Measurements from ENCODE around the gene DTX1.

DTX1 gene

GRCh38 chr12:113142173-113142885 lies 85.8 kb downstream of the DTX1 start:
- DNase-seq, result no peak

GRCh38 chr12:113142886-113143332 lies 86.4 kb downstream of the DTX1 start:
- no peak for DNase-seq

GRCh38 chr12:113143959-113144358 lies 87.4 kb downstream of the DTX1 start:
- DNase-seq, result no peak

- no peak for DNase-seq
These were observed 88.3 kb downstream of the DTX1 start for GRCh38 chr12:113144806-113145205.

- no peak for DNase-seq
These were observed 89.4 kb downstream of the DTX1 start for GRCh38 chr12:113145720-113146551.

- no peak for DNase-seq
These were observed 90.5 kb downstream of the DTX1 start for GRCh38 chr12:113146999-113147398.
